Activated CD8-positive, alpha-beta memory T cell treated with anti-CD3 and anti-CD28 coated beads for 36 hours (primary cell): ENCODE measurements around the gene GALNT9. TPM values are rescaled to one million over a fixed set of nuclear protein-coding genes. Genes with fewer than 3 reads are reported as not detected.

Experiments
- CTCF ChIA-PET: fragments of 350-600 bp; sonication (Branson Sonifier 250); formaldehyde crosslinking; loops from one replicate; lab custom pipeline; 2021; ENCODE audit warnings: antibody characterized with exemption; lab: Charles Lee
- POLR2A ChIA-PET: fragments of 350-600 bp; sonication (Branson Sonifier 250); formaldehyde crosslinking; loops from one replicate; lab custom pipeline; 2021; ENCODE audit warnings: antibody characterized with exemption; lab: Charles Lee
- total RNA-seq, 2 experiments: library from RNA; stranded (reverse); gene quantifications; one replicate each; pipeline ENCODE4 v1.2.3, GENCODE V29; 2021

The GALNT9 gene
- total RNA-seq, 2 experiments from 2014 or later: not detected

- ChIA-PET CTCF (no interaction called here), POLR2A (no interaction called here)
Observed at GRCh38 chr12:132318135-132318534, 11.3 kb downstream of the GALNT9 start.

- CTCF ChIA-PET: no interaction called here
- POLR2A ChIA-PET: no interaction called here
Observed at GRCh38 chr12:132317233-132317938, 12.0 kb downstream of the GALNT9 start.

- ChIA-PET CTCF (no interaction called here), POLR2A (interaction anchor here (0.6 kb wide), 1 partner anchor 9 kb away, joined by 3 read pairs; no protein-coding TSS in a partner anchor)
Observed at GRCh38 chr12:132316497-132317232, 12.7 kb downstream of the GALNT9 start.

- POLR2A ChIA-PET: interaction anchor here (0.6 kb wide), 1 partner anchor 8 kb away, joined by 3 read pairs; no protein-coding TSS in a partner anchor
- CTCF ChIA-PET: no interaction called here
Observed at GRCh38 chr12:132315951-132316350, 13.4 kb downstream of the GALNT9 start.

- ChIA-PET POLR2A (no interaction called here), CTCF (no interaction called here)
Observed at GRCh38 chr12:132315507-132315906, 13.9 kb downstream of the GALNT9 start.

GRCh38 chr12:132314516-132315233 lies 14.7 kb downstream of the GALNT9 start:
- CTCF ChIA-PET: no interaction called here
- POLR2A ChIA-PET: no interaction called here

- POLR2A ChIA-PET: no interaction called here
- CTCF ChIA-PET: no interaction called here
Observed at GRCh38 chr12:132314035-132314434, 15.4 kb downstream of the GALNT9 start.

GRCh38 chr12:132313182-132313581 lies 16.2 kb downstream of the GALNT9 start:
- ChIA-PET CTCF (no interaction called here), POLR2A (no interaction called here)

- CTCF ChIA-PET: no interaction called here
- POLR2A ChIA-PET: no interaction called here
Observed at GRCh38 chr12:132312516-132312915, 16.9 kb downstream of the GALNT9 start.

- CTCF ChIA-PET: no interaction called here
- POLR2A ChIA-PET: no interaction called here
Observed at GRCh38 chr12:132311201-132311915, 18.0 kb downstream of the GALNT9 start.

GRCh38 chr12:132310181-132311040 lies 19.0 kb downstream of the GALNT9 start:
- CTCF ChIA-PET: no interaction called here

GRCh38 chr12:132309596-132310086 lies 19.7 kb downstream of the GALNT9 start:
- CTCF ChIA-PET: no interaction called here
- POLR2A ChIA-PET: no interaction called here

More at GRCh38 chr12:132310181-132311040, 19.0 kb downstream of the GALNT9 start:
- POLR2A ChIA-PET: no interaction called here

GRCh38 chr12:132308853-132309595 lies 20.4 kb downstream of the GALNT9 start:
- ChIA-PET CTCF (no interaction called here), POLR2A (no interaction called here)

GRCh38 chr12:132307976-132308852 lies 21.2 kb downstream of the GALNT9 start:
- ChIA-PET POLR2A (interaction anchor here (0.7 kb wide), 2 partner anchors 8 to 192 kb away, joined by 3 read pairs; no protein-coding TSS in a partner anchor), CTCF (no interaction called here)

GRCh38 chr12:132306885-132307191 lies 22.6 kb downstream of the GALNT9 start:
- CTCF ChIA-PET: no interaction called here
- POLR2A ChIA-PET: no interaction called here

- ChIA-PET POLR2A (no interaction called here), CTCF (no interaction called here)
Observed at GRCh38 chr12:132305991-132306884, 23.2 kb downstream of the GALNT9 start.
